Measurements from ENCODE around the gene GAL3ST2.

GAL3ST2 gene

DNA sequence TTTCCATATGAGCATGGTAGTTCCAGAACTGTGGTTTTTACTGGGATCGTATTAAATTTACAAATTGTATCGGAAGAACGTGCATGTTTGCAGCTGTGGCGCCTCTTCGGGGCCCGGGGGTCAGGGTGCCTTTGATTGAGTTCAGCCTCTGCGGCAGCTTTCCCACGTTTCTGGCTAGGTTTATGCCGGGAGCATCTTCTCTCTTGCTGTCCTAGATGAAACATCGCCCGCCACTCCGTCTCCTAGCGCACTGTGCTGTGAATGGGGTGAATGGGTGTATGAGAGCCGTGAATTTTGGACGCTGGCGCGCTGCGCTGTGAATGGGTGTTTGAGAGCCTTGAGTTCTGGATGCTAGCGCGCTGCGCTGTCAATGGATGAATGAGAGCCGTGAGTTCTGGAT is 69.8 kb downstream of the GAL3ST2 start:
- DNase-seq (ENCODE audit: low spot score): no peak

DNA sequence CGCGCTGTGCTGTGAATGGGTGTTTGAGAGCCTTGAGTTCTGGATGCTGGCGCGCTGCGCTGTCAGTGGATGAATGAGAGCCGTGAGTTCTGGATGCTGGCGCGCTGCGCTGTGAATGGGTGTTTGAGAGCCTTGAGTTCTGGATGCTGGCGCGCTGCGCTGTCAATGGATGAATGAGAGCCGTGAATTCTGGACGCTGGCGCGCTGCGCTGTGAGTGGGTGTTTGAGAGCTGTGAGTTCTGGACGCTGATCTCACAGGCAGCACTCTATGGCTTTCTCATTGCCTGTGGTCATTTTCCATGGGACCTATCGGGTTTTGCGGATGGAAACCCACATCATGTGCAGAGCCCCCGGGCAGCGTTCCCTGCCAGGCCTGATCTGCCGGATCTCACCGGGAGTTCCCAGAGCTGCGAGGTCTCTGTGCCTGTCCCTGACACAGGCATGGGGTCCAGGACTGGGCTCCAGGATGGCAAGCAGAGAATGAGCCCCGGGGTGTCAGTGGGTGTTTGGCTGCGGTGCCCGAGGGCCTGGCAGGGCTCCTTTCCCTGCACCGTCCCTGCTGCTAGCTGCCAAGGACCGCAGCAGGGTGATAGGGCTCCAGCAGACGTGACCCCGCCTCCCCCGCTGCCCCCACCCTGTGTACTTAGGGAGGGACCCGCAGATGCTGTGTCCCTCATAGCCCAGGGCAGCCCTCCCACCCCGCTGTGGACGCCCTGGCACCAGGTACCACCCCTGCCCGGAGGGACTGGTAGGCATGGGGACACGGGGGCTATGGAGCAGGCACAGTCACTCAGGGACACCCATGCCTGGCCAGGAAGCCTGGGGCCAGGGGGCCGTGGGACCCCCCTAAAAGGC is 72.4 kb downstream of the GAL3ST2 start:
- no peak for DNase-seq (ENCODE audit: low spot score)

DNA sequence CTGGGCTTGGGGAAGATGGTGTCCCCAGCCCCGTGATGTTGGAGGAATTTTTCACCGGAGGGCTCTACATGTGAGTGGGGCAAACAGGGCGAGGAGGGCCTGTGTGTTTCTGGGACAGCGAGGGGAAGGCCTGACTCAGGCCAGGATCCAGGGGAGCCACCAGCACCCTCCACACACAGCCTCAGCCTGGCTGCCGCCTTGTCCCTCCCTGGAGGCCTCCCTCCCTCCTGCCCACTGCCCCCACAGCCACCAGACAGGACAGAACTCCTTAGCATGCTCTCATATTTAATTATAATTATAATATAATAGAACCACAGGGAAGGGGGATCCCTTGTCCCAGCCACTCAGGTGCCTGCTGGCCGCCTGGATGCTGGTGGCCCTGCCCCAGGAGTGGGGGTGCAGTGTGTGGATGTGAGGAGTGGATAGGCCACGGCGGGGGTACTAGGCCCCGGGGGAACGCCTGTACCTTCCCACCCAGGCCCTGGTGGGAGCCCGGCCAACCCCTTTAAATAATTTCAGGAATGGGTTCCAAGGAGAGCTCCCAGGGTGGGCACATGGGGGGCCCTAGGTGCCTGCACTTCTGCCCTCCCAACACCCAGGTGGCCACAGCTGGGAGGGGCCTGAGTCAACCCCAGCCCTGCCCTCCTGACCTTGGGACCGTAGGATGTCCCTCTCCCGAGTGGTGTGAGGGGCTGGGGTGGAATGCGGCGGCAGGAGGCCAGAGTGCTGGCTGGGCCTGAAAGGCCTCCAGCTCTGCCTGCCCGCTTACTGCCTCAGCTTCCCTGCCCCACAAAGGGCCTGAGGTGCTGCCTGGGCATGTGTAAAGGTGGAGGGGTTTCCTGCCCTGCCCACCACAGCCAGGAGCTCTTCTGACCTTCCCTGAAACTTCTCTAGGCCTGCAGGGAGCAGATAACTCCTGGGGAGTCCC is 73.3 kb downstream of the GAL3ST2 start:
- no peak for DNase-seq (ENCODE audit: low spot score)

DNA sequence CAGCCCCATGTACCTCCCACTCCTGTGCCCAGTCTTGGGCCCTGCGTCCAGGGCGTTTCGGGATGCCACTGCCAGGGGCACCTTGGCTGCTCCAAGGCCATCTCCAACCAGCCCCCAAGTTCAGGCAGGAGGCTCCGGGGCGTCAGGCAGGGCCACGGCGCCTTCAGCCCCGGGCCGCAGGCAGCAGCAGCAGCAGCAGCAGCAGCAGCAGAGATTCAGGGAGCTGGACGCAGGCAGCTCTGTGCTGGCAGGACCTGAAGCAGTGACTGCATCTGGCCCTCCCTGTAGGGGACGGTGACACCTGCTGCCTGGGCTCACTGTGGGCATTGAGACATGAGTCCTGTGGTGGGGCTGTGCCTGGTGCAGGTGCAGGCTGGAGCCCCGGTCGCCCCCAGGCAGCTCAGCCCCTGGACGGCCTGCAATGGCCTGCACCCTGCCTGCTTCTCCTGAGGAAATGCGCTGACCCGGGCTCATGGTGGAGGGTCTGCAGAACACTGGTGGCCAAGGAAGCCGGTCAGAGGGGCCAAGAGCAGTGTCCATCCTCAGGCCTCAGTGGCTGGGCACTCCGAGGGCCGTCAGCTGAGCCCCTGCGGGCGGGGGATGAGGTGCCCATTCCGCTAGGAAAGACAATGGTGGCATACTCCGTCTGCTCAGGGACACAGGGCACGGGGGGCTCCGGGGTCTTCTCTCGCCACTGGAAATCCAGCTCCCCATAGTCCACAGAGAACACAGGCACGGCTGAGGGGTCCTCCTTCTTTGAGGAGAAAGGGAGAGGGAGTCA is 74.1 kb downstream of the GAL3ST2 start:
- DNase-seq (ENCODE audit: low spot score): no peak

DNA sequence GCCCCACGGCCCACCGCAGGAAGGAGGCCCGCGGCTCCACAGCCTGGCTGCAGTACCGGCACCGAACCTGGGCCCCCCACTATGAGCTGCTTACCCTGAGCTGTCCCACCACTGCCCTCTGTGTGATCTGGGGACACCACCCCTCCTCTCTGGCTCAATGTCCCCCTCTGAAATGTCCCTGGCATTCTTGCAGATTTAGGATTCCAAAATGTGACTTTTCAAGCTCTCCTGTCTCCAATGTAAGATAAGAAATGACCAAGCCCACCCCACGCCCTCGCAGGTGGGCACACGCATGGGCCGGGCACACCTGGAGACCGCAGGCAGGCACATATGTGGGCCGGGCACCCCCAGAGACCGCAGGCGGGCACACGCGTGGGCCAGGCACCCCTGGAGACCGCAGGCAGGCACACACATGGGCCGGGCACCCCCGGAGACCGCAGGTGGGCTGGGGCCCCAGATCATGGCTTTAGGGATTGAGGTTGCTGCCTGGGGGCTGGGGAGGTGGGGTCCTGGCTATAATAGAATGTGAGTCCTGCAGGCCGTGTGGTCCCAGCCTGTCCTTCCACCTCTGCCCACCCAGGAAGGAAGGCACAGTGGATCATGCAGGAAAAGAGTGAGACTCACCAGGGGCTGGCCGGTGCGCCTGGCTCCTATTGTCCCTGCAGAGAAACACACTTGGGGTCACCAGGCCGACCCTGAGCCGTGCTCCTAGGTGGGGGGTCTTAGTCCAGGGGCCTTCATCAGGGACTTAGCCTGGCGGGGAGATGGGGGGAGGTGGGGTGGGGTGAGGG is 74.9 kb downstream of the GAL3ST2 start:
- DNase-seq (ENCODE audit: low spot score): no peak

DNA sequence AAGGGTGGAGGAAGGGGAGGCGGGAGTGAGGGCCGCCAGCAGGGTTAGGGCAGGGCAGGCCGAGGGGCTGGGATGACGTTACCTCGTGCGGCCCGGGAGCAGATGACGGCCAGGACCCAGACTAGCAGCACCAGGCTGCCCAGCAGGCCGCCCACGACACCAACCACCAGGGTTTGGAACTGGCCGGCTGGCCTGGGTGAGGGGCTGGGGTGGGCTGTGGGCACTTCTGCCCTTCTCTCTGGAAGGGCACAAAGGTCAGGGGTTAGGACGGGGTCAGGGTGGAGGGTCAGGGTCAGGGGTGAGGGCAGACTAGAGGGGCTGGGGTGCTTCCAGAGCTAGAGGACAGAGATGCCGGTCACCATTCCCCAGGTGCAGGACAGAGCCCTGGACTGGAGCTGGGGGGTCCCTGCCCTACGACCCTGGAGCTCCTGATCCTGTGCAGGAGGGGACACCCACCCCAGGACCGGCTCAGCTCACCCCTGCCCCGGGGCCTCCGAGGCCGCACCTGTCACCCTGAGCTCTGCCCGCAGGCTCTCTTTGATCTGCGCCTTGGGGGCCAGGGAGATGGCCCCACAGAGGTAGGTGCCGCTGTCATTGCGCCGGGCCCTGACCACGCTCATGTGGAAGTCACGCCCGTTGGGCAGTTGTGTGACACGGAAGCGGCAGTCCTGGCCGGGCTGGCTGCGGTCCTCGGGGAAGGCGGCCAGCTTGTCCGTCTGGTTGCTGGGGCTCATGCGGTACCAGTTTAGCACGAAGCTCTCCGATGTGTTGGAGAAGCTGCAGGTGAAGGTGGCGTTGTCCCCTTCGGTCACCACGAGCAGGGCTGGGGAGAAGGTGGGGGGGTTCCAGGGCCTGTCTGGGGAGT is 75.7 kb downstream of the GAL3ST2 start:
- no peak for DNase-seq (ENCODE audit: low spot score)

DNA sequence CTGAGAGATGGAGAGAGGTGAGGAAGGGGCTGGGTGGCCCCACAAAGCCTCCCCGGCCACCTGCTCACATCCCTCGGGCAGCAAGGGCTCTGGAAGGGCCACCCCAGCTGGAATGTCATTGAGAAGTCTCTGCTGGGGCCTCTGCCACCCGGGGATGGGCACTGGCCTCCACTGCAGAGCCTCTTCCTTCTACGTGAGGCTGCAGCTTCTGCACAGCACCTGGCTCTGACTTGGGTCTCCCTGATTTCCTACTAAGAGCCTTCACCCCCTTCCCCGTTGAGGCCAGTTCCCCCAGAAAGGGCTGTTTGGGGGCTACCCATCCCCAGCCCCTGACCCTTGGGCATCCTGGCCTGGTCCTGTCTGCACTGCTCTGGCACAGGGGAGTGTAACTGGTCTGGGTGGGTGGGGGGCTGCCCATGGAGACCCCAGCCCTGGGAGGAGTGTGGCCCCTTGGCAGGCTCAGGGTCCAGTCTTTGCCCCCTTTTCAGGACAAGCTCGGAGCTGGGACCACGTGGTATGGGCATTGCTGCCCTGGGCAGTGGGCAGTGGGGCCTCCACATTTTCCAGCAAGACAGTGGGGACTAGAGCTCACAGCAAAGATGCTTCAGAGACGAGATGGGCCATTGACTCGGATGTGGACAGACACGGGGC is 76.5 kb downstream of the GAL3ST2 start:
- DNase-seq (ENCODE audit: low spot score): no peak

Data from CD4-positive, alpha-beta T cell treated with Interleukin-2 at 100 ng/mL for 4 hours (primary cell).